ENCODE results near the gene ENC1. TPM values are rescaled to one million over a fixed set of nuclear protein-coding genes. Genes with fewer than 3 reads are reported as not detected.
"Not testable (repeated sequence)": the region's sequence is repeated elsewhere in the genome, so short reads cannot be mapped to it uniquely, and the experiment has no call there.

The ENC1 gene
- total and polyA plus RNA-seq, 4 experiments from 2014 or later, result 0.10 to 0.84 (median 0.68) TPM

DNA sequence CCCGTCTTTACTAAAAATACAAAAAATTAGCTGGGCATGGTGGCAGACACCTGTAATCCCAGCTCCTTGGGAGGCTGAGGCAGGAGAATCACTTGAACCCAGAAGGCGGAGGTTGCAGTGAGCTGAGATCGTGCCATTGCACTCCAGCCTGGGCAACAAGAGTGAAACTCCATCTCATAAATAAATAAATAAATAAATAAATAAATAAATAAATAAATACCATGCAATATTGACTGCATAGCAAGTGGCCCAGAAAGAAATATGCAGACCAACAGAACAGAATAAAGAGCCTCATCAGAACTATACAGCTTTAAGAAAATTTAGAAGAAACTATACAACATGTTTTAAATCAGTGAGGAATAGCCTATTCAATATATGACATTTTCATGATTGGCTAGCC lies 37.6 kb upstream of the ENC1 start:
- H3K27me3 ChIP-seq (ENCODE audit: insufficient read depth, low read length); H3K9me3 ChIP-seq (ENCODE audit: control insufficient read depth in 1 of 2, low read length in 2 of 2); H3K9me3 Mint-ChIP-seq; H3K4me3 ChIP-seq (ENCODE audit: low read length in 2 of 2); H3K27ac Mint-ChIP-seq; H3K4me1 ChIP-seq (ENCODE audit: insufficient read depth, low read length); POLR2A ChIA-PET (ENCODE audit: partially characterized antibody); DNase-seq; intact Hi-C loops (cut with micrococcal nuclease); H3K36me3 Mint-ChIP-seq; H3K4me1 Mint-ChIP-seq; CTCF ChIA-PET (ENCODE audit: partially characterized antibody); H3K27ac ChIP-seq (ENCODE audit: low read depth, low read length); H3K27me3 Mint-ChIP-seq; H3K36me3 ChIP-seq (ENCODE audit: insufficient read depth, low read length); H3K4me3 Mint-ChIP-seq: not testable (repeated sequence)

DNA sequence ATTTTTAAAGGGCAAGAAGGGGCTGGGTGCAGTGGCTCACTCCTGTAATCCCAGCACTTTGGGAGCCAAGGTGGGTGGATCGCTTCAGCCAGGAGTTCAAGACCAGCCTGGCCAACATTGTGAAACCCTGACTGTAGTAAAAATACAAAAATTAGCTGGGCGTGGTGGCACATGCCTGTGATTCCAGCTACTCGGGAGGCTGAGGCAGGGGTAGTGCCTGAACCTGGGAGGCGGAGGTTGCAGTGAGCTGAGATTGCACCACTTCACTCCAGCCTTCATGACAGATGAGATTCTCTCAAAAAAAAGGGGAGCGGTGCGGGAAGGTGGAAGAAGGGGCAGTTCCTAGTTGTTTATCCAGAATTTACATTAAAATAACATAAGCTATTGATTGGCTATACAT lies 35.9 kb upstream of the ENC1 start:
- H3K4me3 Mint-ChIP-seq; H3K27ac ChIP-seq (ENCODE audit: low read depth, low read length); POLR2A ChIA-PET (ENCODE audit: partially characterized antibody); H3K9me3 Mint-ChIP-seq; CTCF ChIA-PET (ENCODE audit: partially characterized antibody); intact Hi-C loops (cut with micrococcal nuclease); H3K4me1 ChIP-seq (ENCODE audit: insufficient read depth, low read length); H3K27me3 ChIP-seq (ENCODE audit: insufficient read depth, low read length); H3K9me3 ChIP-seq (ENCODE audit: control insufficient read depth in 1 of 2, low read length in 2 of 2); H3K27ac Mint-ChIP-seq; H3K4me3 ChIP-seq (ENCODE audit: low read length in 2 of 2); H3K4me1 Mint-ChIP-seq; DNase-seq; H3K36me3 Mint-ChIP-seq; H3K36me3 ChIP-seq (ENCODE audit: insufficient read depth, low read length): not testable (repeated sequence)
- peaks cover 7 to 12% of the 10 kb centered on the region in 2 donors for H3K27me3 Mint-ChIP-seq

DNA sequence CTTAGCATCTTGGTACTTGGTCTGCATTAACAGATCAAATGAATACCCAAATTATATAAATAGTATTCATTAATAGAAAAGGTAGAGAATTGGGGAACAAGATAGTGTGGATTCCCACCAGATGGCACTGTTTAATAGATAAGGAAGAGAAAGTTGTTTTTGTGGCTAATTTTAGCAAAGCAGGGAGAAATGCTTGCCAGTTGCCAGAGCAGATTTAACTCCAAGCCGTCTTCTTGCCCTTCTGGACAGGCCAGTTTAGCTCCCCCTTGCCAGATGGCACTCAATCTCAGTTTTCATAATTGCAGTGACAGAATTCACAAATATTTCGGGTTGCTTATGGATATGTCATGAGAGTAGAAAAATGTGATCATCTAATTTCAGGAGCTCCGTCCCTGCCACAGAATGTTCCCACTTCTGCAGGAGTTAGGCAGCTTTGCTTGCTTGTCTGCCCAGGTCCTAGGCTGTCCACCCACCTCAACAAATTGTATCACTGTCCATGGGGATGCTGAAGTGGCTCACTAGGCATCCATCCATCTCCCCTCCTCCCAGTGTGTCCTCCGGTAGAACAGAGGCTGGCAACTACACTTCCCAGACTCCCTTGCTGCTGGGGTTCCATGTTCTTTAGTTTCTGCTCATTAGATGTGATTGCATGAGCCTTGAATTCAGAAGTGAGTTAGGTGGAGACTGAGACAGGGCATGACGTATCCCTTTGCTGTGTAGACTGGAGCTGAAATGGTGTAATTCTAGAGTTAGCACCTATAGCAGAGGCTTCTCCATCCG lies 32.7 kb upstream of the ENC1 start:
- Mint-ChIP-seq H3K27me3 (peaks cover 7 to 14% of the 10 kb centered on the region in 2 donors), H3K9me3 (no peaks in the 10 kb centered on the region), H3K36me3 (no peaks in the 10 kb centered on the region), H3K4me3 (no peak overlapping the region), H3K4me1 (no peaks in the 10 kb centered on the region), H3K27ac (peak overlapping the region in 1 of 7 donors; percentile 22)
- H3K27me3 ChIP-seq (ENCODE audit: insufficient read depth, low read length), result no peaks in the 10 kb centered on the region
- H3K9me3 ChIP-seq (ENCODE audit: control insufficient read depth in 1 of 2, low read length in 2 of 2), result no peaks in the 10 kb centered on the region
- intact Hi-C loops (cut with micrococcal nuclease), result loop anchor here (2.0 to 5.0 kb wide), 2 partner anchors 592 to 1009 kb away; no protein-coding TSS in a partner anchor
- H3K4me1 ChIP-seq (ENCODE audit: insufficient read depth, low read length), result no peaks in the 10 kb centered on the region
- POLR2A ChIA-PET (ENCODE audit: partially characterized antibody), result no interaction called here
- H3K27ac ChIP-seq (ENCODE audit: low read depth, low read length), result no peak overlapping the region
- H3K4me3 ChIP-seq (ENCODE audit: low read length in 2 of 2), result no peak overlapping the region
- peak in 2 of 5 donors; percentile 18 to 26 for DNase-seq
- no peaks in the 10 kb centered on the region for H3K36me3 ChIP-seq (ENCODE audit: insufficient read depth, low read length)
- CTCF ChIA-PET (ENCODE audit: partially characterized antibody), result interaction anchor here (0.9 to 2.5 kb wide), 7 partner anchors 9 to 281 kb away, joined by 3 to 10 read pairs (median 3); no protein-coding TSS in a partner anchor

DNA sequence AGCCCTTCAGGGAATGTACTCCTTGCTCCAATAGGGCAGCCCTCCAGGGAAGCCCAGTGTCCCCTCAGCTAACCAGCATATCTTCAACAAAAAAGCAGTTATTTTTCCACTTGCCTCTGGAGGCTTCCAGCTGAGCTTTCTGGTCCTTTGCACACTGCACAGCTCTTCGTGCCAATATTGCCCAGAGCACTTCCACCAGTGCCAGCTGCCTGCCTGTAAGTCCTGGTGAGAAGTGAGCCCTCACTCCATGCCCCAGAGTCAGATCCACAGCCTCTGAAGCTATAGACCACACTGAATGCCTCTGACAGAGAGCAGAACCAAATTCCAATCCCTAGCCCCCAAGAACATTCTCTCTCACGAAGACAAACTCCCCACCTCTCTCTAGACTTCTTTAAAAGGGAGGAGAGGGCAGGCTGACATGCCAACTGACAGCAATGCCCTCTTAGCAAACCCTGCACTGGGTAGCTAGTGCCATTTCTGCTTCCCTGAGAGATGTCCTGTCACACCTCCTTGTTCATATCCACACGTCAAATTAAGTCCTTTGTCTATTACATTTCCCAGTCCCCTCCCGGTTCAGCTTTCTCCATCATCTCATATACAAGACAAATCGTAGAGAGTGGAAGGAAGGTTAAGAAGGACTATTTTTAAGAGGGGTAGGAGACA lies 31.8 kb upstream of the ENC1 start:
- Mint-ChIP-seq H3K9me3 (no peaks in the 10 kb centered on the region), H3K27me3 (peaks cover 7 to 14% of the 10 kb centered on the region in 2 donors), H3K36me3 (no peaks in the 10 kb centered on the region), H3K27ac (no peak overlapping the region), H3K4me1 (no peaks in the 10 kb centered on the region), H3K4me3 (no peak overlapping the region)
- no peak for DNase-seq
- CTCF ChIA-PET (ENCODE audit: partially characterized antibody), result interaction anchor here (1.1 to 2.5 kb wide), 4 partner anchors 14 to 253 kb away, joined by 3 to 10 read pairs (median 4); no protein-coding TSS in a partner anchor
- no peak overlapping the region for H3K27ac ChIP-seq (ENCODE audit: low read depth, low read length)
- H3K4me3 ChIP-seq (ENCODE audit: low read length in 2 of 2), result no peak overlapping the region
- H3K4me1 ChIP-seq (ENCODE audit: insufficient read depth, low read length), result no peaks in the 10 kb centered on the region
- H3K36me3 ChIP-seq (ENCODE audit: insufficient read depth, low read length), result no peaks in the 10 kb centered on the region
- POLR2A ChIA-PET (ENCODE audit: partially characterized antibody), result no interaction called here
- no peaks in the 10 kb centered on the region for H3K27me3 ChIP-seq (ENCODE audit: insufficient read depth, low read length)
- H3K9me3 ChIP-seq (ENCODE audit: control insufficient read depth in 1 of 2, low read length in 2 of 2), result no peaks in the 10 kb centered on the region
- intact Hi-C loops (cut with micrococcal nuclease), result loop anchor here (2.0 to 5.0 kb wide), 2 partner anchors 592 to 1010 kb away; no protein-coding TSS in a partner anchor

DNA sequence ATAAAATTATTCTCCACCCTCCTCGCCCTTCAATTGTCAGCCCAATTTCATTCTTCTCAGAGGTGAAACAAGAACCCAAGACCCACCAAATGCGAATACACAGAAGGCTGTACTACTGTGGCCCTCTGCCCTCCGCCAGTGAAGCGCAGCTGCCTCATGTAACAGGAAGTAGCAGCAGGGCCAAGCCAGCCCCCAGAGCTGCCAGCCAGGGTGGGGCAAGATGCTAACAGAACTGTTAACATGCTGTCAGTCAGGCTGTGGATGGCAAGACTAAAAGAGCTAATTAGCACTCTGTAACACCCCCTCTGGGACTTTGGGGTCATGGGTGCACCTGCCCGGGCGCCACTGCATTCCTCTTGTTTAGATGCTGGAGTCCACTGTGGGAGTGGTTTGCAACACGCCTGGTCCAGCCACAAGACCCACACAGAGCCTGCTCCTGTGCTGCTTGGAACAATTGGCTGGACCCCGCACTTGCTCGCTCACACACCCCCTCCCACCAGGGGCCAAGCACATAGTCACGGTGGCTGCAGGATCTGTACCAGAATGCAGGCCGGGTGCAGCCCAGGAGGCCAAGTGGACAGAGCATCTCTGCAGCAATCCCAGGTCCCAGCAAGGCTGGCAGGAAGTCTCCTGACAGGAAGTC lies 30.0 kb upstream of the ENC1 start:
- Histone ChIP-seq H3K27ac (ENCODE audit: low read depth, low read length) (no peak overlapping the region), H3K9me3 (ENCODE audit: control insufficient read depth in 1 of 2, low read length in 2 of 2) (no peaks in the 10 kb centered on the region), H3K4me3 (ENCODE audit: low read length in 2 of 2) (no peak overlapping the region), H3K4me1 (ENCODE audit: insufficient read depth, low read length) (no peaks in the 10 kb centered on the region), H3K36me3 (ENCODE audit: insufficient read depth, low read length) (no peaks in the 10 kb centered on the region), H3K27me3 (ENCODE audit: insufficient read depth, low read length) (no peaks in the 10 kb centered on the region)
- no peaks in the 10 kb centered on the region for H3K36me3 Mint-ChIP-seq
- ChIA-PET POLR2A (ENCODE audit: partially characterized antibody) (no interaction called here), CTCF (ENCODE audit: partially characterized antibody) (no interaction called here)
- intact Hi-C loops (cut with micrococcal nuclease), result loop anchor here (5.0 kb wide), 1 partner anchor 1012 kb away; no protein-coding TSS in a partner anchor
- no peaks in the 10 kb centered on the region for H3K9me3 Mint-ChIP-seq
- H3K4me3 Mint-ChIP-seq, result no peak overlapping the region
- peaks cover 7 to 12% of the 10 kb centered on the region in 2 donors for H3K27me3 Mint-ChIP-seq
- H3K27ac Mint-ChIP-seq, result no peak overlapping the region
- H3K4me1 Mint-ChIP-seq, result no peaks in the 10 kb centered on the region
- DNase-seq, result no peak

DNA sequence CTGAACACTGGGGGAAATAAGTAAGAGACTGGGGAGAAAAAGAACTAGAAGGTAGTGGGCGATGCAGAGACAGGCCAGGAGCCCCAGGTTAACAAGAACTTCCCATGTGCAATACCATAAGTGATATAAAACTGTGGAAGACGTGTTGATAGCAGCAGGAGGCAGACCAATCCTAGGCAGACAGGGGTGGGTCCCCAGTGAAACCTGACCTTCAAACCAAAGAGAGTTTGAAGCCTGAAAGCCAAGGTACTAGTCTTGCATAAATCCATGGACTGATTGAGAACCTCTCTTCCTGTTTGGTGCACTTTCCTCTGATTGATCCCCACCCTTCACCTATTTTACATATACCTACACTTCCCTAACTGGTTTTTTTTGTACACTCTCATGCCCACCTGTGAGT lies 29.3 kb upstream of the ENC1 start:
- POLR2A ChIA-PET (ENCODE audit: partially characterized antibody), result no interaction called here
- H3K27me3 ChIP-seq (ENCODE audit: insufficient read depth, low read length), result no peaks in the 10 kb centered on the region
- Mint-ChIP-seq H3K27ac (no peak overlapping the region), H3K4me3 (no peak overlapping the region), H3K4me1 (no peaks in the 10 kb centered on the region), H3K9me3 (no peaks in the 10 kb centered on the region), H3K27me3 (peaks cover 7 to 9% of the 10 kb centered on the region in 2 donors), H3K36me3 (no peaks in the 10 kb centered on the region)
- no peaks in the 10 kb centered on the region for H3K36me3 ChIP-seq (ENCODE audit: insufficient read depth, low read length)
- no peak for DNase-seq
- no peak overlapping the region for H3K4me3 ChIP-seq (ENCODE audit: low read length in 2 of 2)
- intact Hi-C loops (cut with micrococcal nuclease), result loop anchor here (5.0 kb wide), 1 partner anchor 1012 kb away; no protein-coding TSS in a partner anchor
- CTCF ChIA-PET (ENCODE audit: partially characterized antibody), result no interaction called here
- no peak overlapping the region for H3K27ac ChIP-seq (ENCODE audit: low read depth, low read length)
- H3K4me1 ChIP-seq (ENCODE audit: insufficient read depth, low read length), result no peaks in the 10 kb centered on the region
- H3K9me3 ChIP-seq (ENCODE audit: control insufficient read depth in 1 of 2, low read length in 2 of 2), result no peaks in the 10 kb centered on the region

DNA sequence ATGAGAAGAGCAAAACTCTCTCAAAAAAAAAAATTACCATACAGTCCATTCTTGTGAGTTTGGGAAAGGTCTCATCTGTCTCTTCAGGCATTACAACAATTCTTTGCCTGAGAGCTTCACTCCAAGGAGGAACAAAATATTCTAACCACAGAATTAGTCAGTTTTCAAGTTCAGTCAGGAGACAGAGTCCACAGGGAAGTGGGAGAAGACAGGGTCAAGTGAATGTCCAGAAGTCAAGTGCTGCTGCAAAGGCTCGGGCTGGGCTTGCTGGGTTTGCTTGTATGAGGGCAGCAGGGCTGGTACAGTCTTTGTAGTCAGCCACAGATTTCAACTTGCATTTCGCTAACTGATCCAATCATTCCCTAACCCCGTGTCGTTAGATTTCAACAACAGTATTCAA lies 26.9 kb upstream of the ENC1 start:
- ChIA-PET CTCF (ENCODE audit: partially characterized antibody) (interaction anchor here (1.0 kb wide), 1 partner anchor 9 kb away, joined by 3 read pairs; no protein-coding TSS in a partner anchor), POLR2A (ENCODE audit: partially characterized antibody) (no interaction called here)
- no peaks in the 10 kb centered on the region for H3K36me3 ChIP-seq (ENCODE audit: insufficient read depth, low read length)
- H3K27me3 Mint-ChIP-seq, result peaks cover 7% of the 10 kb centered on the region in 2 donors
- H3K9me3 Mint-ChIP-seq, result no peaks in the 10 kb centered on the region
- DNase-seq, result no peak
- H3K27ac ChIP-seq (ENCODE audit: low read depth, low read length), result no peak overlapping the region
- H3K27me3 ChIP-seq (ENCODE audit: insufficient read depth, low read length), result no peaks in the 10 kb centered on the region
- H3K27ac Mint-ChIP-seq, result no peak overlapping the region
- no peak overlapping the region for H3K4me3 Mint-ChIP-seq
- H3K4me1 ChIP-seq (ENCODE audit: insufficient read depth, low read length), result no peaks in the 10 kb centered on the region
- H3K4me1 Mint-ChIP-seq, result no peaks in the 10 kb centered on the region
- intact Hi-C loops (cut with micrococcal nuclease), result no loop called here
- no peaks in the 10 kb centered on the region for H3K9me3 ChIP-seq (ENCODE audit: control insufficient read depth in 1 of 2, low read length in 2 of 2)
- no peak overlapping the region for H3K4me3 ChIP-seq (ENCODE audit: low read length in 2 of 2)
- H3K36me3 Mint-ChIP-seq, result no peaks in the 10 kb centered on the region
